ENCODE data around the gene PRSS50.

PRSS50 gene

DNA sequence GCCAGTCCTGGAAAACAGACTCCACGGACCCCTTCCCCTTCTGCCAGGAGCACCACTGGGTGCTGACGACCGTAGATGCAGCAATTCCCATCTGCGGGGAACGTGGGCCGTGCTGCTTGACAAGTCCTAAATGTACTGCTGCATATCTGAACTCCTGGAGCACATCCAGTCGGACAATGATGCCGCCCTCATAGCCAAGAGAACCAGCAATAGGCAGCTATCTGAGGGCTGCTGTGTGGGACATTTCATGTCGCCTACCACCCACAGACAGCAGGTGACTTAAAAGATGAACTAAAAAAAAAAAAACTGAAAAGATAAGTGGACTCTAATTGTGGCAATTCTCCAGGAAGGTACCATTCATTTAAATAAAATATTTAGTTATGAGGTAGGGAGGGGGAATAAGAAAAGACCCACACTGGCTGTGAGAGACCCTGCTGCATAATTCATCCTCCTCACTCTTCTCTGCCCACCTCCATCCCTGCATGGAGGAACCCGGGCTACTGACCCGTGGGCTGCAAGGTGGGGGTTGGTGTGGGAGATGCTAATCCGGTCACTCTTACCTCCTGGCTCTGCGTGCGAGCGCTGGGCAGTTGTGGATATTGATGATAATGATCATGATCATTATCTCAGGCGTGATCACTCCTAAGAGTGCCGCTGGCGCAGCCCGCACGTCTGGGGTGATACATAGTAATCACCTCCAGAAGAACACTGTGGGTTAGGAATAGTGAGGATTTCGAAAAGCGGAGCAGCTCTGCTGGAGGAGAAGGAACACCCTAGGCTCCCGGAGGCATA, 52.5 kb downstream of the PRSS50 start:
- no peak overlapping the region for H3K4me3 ChIP-seq (ENCODE audit: low read depth, low read length)
- TF ChIP-seq, protein P1, sequence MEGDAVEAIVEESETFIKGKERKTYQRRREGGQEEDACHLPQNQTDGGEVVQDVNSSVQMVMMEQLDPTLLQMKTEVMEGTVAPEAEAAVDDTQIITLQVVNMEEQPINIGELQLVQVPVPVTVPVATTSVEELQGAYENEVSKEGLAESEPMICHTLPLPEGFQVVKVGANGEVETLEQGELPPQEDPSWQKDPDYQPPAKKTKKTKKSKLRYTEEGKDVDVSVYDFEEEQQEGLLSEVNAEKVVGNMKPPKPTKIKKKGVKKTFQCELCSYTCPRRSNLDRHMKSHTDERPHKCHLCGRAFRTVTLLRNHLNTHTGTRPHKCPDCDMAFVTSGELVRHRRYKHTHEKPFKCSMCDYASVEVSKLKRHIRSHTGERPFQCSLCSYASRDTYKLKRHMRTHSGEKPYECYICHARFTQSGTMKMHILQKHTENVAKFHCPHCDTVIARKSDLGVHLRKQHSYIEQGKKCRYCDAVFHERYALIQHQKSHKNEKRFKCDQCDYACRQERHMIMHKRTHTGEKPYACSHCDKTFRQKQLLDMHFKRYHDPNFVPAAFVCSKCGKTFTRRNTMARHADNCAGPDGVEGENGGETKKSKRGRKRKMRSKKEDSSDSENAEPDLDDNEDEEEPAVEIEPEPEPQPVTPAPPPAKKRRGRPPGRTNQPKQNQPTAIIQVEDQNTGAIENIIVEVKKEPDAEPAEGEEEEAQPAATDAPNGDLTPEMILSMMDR (IDR thresholded peaks at IDR 0.05; ENCODE audit: borderline replicate concordance, insufficient read depth, low read depth, low read length): no peak

DNA sequence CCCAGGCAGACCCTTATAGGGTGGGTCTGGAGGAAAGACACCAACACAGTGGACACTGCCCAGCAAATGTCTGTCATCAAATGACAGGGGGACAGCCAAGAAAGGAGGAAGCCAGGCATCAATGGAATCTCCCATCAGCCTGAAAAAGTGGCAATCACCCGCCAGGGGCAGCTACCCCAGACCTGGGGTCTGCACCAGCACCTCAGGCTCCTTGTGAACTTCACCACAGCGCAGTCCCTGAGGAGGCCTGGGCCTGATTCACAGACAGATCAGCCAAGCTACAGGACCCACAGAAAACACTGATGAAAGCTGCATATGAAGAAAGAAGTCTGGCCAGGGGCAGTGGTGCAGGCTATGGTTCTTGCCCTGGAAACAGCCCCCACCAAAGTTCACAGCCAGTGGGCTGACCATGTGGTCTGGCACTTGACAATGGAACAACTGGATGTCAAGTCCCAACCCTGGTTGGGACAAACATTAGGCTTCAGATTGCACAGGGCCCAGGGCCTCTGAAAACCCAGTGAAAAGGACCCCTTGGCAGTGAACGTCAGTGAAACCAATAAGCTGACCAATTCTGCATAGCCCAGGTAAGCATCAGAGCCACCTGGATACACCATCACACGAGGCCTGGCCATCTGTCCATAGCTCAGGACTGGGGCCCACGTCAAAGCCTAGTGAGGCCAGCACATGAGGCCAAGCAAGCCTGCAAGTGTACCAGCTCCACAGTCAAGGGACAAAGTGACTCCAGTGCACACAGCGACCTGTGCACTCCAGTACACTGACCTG, 53.3 kb downstream of the PRSS50 start:
- H3K4me3 ChIP-seq (ENCODE audit: low read depth, low read length): no peak overlapping the region
- TF ChIP-seq, protein P1 (IDR thresholded peaks at IDR 0.05; ENCODE audit: borderline replicate concordance, insufficient read depth, low read depth, low read length): no peak

DNA sequence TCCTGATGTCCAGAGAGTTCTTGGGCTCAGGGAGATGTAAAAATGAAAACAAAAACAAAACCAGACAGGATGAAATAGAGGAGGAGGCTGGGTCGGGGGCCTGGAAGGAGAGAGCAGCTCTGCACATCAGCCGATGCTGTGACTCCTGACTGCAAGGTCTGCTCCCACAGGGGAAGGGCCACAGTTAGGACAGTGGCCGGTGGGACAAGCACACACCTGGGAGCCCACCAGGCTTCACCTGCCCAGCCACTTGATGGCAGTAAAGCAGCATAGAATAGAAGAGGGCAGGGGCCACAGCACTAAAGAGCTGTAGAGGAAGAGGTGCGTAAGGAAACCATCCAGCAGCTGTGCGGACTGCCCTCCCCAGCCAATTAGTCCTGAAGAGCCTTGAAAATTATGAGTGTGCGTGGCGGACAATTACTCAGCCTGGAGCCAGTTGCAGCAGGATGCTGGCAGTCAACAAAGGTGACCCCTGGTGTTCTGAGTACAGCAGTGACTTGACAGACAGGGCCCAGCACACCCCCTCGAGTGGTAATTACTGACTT, 54.0 kb downstream of the PRSS50 start:
- TF ChIP-seq, protein P1 (IDR thresholded peaks at IDR 0.05; ENCODE audit: borderline replicate concordance, insufficient read depth, low read depth, low read length): no peak
- no peak overlapping the region for H3K4me3 ChIP-seq (ENCODE audit: low read depth, low read length)

GRCh38 chr3:46662771-46663551, 54.7 kb downstream of the PRSS50 start:
- TF ChIP-seq, protein P1 (IDR thresholded peaks at IDR 0.05; ENCODE audit: borderline replicate concordance, insufficient read depth, low read depth, low read length): no peak
- no peak overlapping the region for H3K4me3 ChIP-seq (ENCODE audit: low read depth, low read length)

Data from GM12875 (cell line).